GM13977 (cell line): Measurements from ENCODE around the gene CFAP53.
"Not testable (repeated sequence)": the region's sequence is repeated elsewhere in the genome, so short reads cannot be mapped to it uniquely, and the experiment has no call there.

Source experiments
- DNase-seq: peaks from one replicate; pipeline ENCODE4 v3.0.0; 2012; ENCODE audit warnings: low spot score
- in situ Hi-C: fragments of 300-500 bp; cut with MboI; formaldehyde crosslinking; loops from one replicate; pipeline ENCODE4 v1.12.0; 2022; ENCODE audit warnings: low sequenced_read_pairs, low pct_unique_long_range_greater_than_20kb, mixed read lengths, inconsistent platforms; ENCODE audit not compliant: unreplicated experiment
- TF ChIP-seq, protein P1 (sequence below): IDR thresholded peaks from 2 replicates; pipeline ENCODE4 v1.5.1; 2012; ENCODE audit warnings: mild to moderate bottlenecking, control low read depth; ENCODE audit not compliant: insufficient read depth; ENCODE audit errors: extremely low read depth, missing control alignments

CFAP53 gene

GRCh38 chr18:50310080-50310479 is 43.8 kb upstream of the CFAP53 start:
- TF ChIP-seq, protein P1, sequence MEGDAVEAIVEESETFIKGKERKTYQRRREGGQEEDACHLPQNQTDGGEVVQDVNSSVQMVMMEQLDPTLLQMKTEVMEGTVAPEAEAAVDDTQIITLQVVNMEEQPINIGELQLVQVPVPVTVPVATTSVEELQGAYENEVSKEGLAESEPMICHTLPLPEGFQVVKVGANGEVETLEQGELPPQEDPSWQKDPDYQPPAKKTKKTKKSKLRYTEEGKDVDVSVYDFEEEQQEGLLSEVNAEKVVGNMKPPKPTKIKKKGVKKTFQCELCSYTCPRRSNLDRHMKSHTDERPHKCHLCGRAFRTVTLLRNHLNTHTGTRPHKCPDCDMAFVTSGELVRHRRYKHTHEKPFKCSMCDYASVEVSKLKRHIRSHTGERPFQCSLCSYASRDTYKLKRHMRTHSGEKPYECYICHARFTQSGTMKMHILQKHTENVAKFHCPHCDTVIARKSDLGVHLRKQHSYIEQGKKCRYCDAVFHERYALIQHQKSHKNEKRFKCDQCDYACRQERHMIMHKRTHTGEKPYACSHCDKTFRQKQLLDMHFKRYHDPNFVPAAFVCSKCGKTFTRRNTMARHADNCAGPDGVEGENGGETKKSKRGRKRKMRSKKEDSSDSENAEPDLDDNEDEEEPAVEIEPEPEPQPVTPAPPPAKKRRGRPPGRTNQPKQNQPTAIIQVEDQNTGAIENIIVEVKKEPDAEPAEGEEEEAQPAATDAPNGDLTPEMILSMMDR, result no peak
- DNase-seq, result no peak
- in situ Hi-C loops, result no loop called here

DNA sequence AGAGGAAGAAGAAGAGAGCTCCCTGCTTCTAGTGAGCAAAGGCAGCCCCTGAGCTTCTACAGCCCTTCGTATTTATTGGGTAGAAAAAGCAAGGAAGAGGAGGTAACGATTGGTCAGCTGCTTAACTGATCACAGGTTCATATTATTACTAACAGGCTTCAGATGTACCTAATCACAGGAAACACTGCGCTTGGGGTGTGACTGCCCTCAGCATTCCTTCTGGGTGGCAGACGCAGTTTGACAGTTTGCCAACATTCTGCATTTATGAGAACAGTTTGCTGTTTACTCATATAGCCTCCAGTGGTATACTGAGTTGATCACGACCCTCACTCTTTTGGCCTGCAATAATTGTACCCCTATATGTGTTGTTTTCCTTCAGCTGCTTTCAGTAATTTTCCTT is 42.6 kb upstream of the CFAP53 start:
- DNase-seq, in situ Hi-C loops: not testable (repeated sequence)

- peak; percentile 92 for DNase-seq
- in situ Hi-C loops, result no loop called here
- TF ChIP-seq, protein P1, result no peak
These were observed 41.6 kb upstream of the CFAP53 start for GRCh38 chr18:50307738-50308470.

GRCh38 chr18:50307400-50307737 is 41.1 kb upstream of the CFAP53 start:
- DNase-seq, result no peak
- TF ChIP-seq, protein P1, result no peak
- in situ Hi-C loops, result no loop called here

GRCh38 chr18:50306944-50307343 is 40.6 kb upstream of the CFAP53 start:
- TF ChIP-seq, protein P1, result no peak
- DNase-seq, result no peak
- in situ Hi-C loops, result no loop called here

- in situ Hi-C loops, result no loop called here
- no peak for DNase-seq
- TF ChIP-seq, protein P1, result no peak
These were observed 34.8 kb upstream of the CFAP53 start for GRCh38 chr18:50301074-50301473.

GRCh38 chr18:50299626-50300388 is 33.5 kb upstream of the CFAP53 start:
- no peak for DNase-seq
- in situ Hi-C loops, result no loop called here
- TF ChIP-seq, protein P1, result no peak
